Smooth muscle cell (in vitro differentiated cells): ENCODE data around the gene DDIT4L. TPM values are rescaled to one million over a fixed set of nuclear protein-coding genes. Genes with fewer than 3 reads are reported as not detected.

Source experiments
- DNase-seq: peaks from one replicate; lab custom pipeline; 2025; ENCODE audit not compliant: unreplicated experiment; lab: John Stamatoyannopoulos, UW
- H2AFZ ChIP-seq: fragments of 200-600 bp; sonication (generic); 2 replicates; pipeline ENCODE4 v1.6.0; 2016; ENCODE audit warnings: antibody characterized with exemption, low read depth, mild to moderate bottlenecking
- H3F3A ChIP-seq: fragments of 200-600 bp; sonication (generic); 2 replicates; pipeline ENCODE4 v1.6.0; 2017; ENCODE audit warnings: antibody characterized with exemption, low read depth
- H3K27ac ChIP-seq: fragments of 200-600 bp; sonication (generic); 2 replicates; pipeline ENCODE4 v1.5.1; 2016; ENCODE audit warnings: low read depth, mild to moderate bottlenecking
- H3K27me3 ChIP-seq: fragments of 200-600 bp; sonication (generic); 2 replicates; pipeline ENCODE4 v1.6.1; 2016; ENCODE audit warnings: low read depth, mild to moderate bottlenecking
- H3K36me3 ChIP-seq: fragments of 200-600 bp; sonication (generic); 2 replicates; pipeline ENCODE4 v1.5.1; 2016; ENCODE audit warnings: low read depth
- H3K4me1 ChIP-seq: fragments of 200-600 bp; sonication (generic); 2 replicates; pipeline ENCODE4 v1.5.1; 2016; ENCODE audit warnings: low read depth
- H3K4me2 ChIP-seq: fragments of 200-600 bp; sonication (generic); 2 replicates; pipeline ENCODE4 v1.6.0; 2016; ENCODE audit warnings: mild to moderate bottlenecking
- H3K4me3 ChIP-seq: fragments of 200-600 bp; sonication (generic); 2 replicates; pipeline ENCODE4 v1.5.1; 2016; ENCODE audit warnings: mild to moderate bottlenecking
- H3K79me2 ChIP-seq: fragments of 200-600 bp; sonication (generic); 2 replicates; pipeline ENCODE4 v1.6.0; 2016; ENCODE audit warnings: low read depth, mild to moderate bottlenecking
- H3K9ac ChIP-seq: fragments of 200-600 bp; sonication (generic); 2 replicates; pipeline ENCODE4 v1.6.0; 2016; ENCODE audit warnings: low read depth
- H3K9me3 ChIP-seq: fragments of 200-600 bp; sonication (generic); replicated peaks from 2 replicates; pipeline ENCODE4 v1.5.1; 2016; ENCODE audit warnings: low read depth
- H4K20me1 ChIP-seq: fragments of 200-600 bp; sonication (generic); 2 replicates; pipeline ENCODE4 v1.6.0; 2016; ENCODE audit warnings: low read depth
- WGBS: methylation state at CpG from one replicate; pipeline ENCODE4 v1.1.7; 2016; ENCODE audit warnings: low lambda C conversion rate; 5-methylcytosine and 5-hydroxymethylcytosine counted together
- polyA plus RNA-seq: library from polyadenylated mRNA; unstranded; fragments of >200 nt; fragmentation: Nextera tagmentation; extraction: Ambion mirVana; gene quantifications from 2 replicates; pipeline ENCODE4 v1.2.1, GENCODE V29; 2016
- total RNA-seq: library from RNA; depleted of rRNA; stranded (reverse); fragments of >200 nt; gene quantifications from 2 replicates; pipeline ENCODE4 v1.2.3, GENCODE V29; 2014
- TF ChIP-seq, protein P1 (sequence below): fragments of 200-600 bp; sonication (generic); IDR thresholded peaks from 2 replicates; pipeline ENCODE4 v1.5.1; 2017; ENCODE audit warnings: borderline replicate concordance, mild to moderate bottlenecking, antibody characterized with exemption; ENCODE audit not compliant: insufficient read depth, poor library complexity, severe bottlenecking

The DDIT4L gene, protein sequence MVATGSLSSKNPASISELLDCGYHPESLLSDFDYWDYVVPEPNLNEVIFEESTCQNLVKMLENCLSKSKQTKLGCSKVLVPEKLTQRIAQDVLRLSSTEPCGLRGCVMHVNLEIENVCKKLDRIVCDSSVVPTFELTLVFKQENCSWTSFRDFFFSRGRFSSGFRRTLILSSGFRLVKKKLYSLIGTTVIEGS
- total RNA-seq = 0.31 and 0.40 TPM in 2 replicates
- polyA plus RNA-seq = 0.34 TPM in 1 of 2 replicates, not detected in the other

DNA sequence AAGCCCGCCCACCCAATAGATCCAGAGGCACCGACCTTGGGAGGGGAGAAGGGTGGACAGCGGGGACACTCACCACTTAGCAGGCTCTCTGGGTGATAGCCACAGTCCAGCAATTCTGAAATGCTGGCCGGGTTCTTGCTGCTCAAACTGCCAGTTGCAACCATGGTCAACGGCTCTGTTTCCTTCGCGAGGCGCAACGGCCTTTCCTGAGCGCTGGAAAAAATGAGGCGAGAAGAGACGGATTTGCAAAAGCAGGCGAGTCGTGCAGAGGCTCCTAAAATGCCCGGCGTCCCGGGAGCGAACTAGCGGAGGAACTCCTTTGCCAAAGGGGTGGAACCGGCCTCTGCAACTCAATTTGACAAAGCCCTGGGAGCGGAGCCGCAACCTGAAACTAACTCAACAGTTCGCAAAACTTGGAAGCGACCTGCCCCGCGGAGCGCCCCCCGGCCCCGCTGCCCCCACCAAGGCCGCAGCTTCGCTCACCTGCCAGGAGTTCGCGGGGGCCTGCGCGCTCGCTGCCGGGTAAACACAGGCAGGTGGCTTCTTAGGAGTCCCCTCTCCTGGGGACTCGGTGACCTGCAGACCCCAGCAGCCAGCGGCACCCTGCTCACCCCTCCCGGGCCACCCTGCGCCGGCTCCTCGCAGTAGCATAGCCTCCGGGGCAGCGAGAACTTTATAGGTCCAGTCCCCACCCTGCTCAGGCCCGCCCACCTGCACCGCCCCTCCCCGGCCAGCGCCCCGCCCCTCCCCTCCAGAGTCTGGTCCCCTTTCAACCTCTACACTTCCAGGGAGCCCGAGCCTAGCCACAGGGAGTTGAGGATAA lies at the start of gene DDIT4L:
Gene DDIT4L (minus strand): TSS at position 649 of the 823 bp plus-strand sequence. CDS start 485 bp downstream, at position 164.
- H4K20me1 ChIP-seq = no peaks in the 10 kb centered on the region
- no peak within 1 kb of the TSS for H3K9ac ChIP-seq
- peak; percentile 9 for DNase-seq
- no peak within 1 kb of the TSS for H3K27ac ChIP-seq
- WGBS = 2% methylated on average over 45 of the region's 51 CpGs
- no peaks in the 10 kb centered on the region for H3K79me2 ChIP-seq
- peaks cover 61% of the 10 kb centered on the region for H3K27me3 ChIP-seq
- no peaks in the 10 kb centered on the region for H3F3A ChIP-seq
- peak within 1 kb of the TSS; percentile 90 for H2AFZ ChIP-seq
- TF ChIP-seq, protein P1, sequence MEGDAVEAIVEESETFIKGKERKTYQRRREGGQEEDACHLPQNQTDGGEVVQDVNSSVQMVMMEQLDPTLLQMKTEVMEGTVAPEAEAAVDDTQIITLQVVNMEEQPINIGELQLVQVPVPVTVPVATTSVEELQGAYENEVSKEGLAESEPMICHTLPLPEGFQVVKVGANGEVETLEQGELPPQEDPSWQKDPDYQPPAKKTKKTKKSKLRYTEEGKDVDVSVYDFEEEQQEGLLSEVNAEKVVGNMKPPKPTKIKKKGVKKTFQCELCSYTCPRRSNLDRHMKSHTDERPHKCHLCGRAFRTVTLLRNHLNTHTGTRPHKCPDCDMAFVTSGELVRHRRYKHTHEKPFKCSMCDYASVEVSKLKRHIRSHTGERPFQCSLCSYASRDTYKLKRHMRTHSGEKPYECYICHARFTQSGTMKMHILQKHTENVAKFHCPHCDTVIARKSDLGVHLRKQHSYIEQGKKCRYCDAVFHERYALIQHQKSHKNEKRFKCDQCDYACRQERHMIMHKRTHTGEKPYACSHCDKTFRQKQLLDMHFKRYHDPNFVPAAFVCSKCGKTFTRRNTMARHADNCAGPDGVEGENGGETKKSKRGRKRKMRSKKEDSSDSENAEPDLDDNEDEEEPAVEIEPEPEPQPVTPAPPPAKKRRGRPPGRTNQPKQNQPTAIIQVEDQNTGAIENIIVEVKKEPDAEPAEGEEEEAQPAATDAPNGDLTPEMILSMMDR = no peak
- H3K4me1 ChIP-seq = no peaks in the 10 kb centered on the region
- H3K4me2 ChIP-seq = peak within 1 kb of the TSS; percentile 88
- peak within 1 kb of the TSS; percentile 67 for H3K4me3 ChIP-seq
- H3K36me3 ChIP-seq = no peaks in the 10 kb centered on the region
- no peaks in the 10 kb centered on the region for H3K9me3 ChIP-seq

DNA sequence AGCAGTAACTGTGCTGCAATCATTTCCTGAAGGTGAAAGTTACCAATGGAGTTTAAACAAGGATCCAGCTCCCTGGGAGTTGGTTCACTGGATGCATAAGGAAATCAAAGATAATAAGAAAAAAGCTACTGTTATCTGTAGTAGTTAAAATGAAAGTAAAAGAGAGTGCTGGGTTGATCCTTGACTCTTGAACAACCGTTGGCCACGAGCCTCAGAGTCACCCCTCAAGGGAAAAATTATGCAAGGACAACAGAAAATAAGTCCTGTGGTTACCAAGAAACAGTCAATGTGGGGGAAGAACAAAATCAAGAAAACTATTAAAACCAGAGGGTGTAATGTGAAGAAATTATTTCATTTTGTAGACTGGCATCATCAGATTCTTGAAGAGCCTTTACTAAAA lies 49.7 kb upstream of the DDIT4L start:
- Histone ChIP-seq H2AFZ (no peak overlapping the region), H3K27ac (no peak overlapping the region), H3K27me3 (no peaks in the 10 kb centered on the region), H3K36me3 (no peaks in the 10 kb centered on the region), H3K9me3 (no peaks in the 10 kb centered on the region), H4K20me1 (no peaks in the 10 kb centered on the region), H3K4me3 (no peak overlapping the region), H3K9ac (no peak overlapping the region), H3K4me2 (no peak overlapping the region), H3F3A (no peaks in the 10 kb centered on the region), H3K4me1 (no peaks in the 10 kb centered on the region), H3K79me2 (no peaks in the 10 kb centered on the region)
- 81% methylated on average over 2 of the region's 2 CpGs for WGBS
- no peak for DNase-seq
- TF ChIP-seq, protein P1 = no peak

DNA sequence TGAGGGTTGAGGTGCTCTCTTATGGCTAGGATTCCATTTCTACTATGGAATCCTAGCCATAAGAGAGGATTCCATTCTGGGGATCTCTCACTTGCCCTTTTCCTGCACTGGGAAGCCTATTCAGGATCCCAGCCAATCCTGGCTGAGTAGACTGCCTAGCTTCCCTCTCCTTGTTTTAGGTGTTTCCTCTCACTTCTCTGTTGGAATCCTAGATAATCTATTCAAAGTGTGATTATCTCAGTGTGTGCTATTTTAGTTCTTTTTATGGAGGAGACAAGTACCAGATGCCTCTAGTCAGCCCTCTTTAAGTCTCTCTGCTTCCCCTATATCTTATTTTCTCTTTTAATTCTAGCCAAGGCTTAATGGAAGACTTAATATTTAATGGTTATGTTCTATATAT lies 34.5 kb upstream of the DDIT4L start:
- Histone ChIP-seq H3K36me3 (peaks cover 5% of the 10 kb centered on the region), H3K4me3 (no peak overlapping the region), H3K79me2 (no peaks in the 10 kb centered on the region), H3K9me3 (peaks cover 7% of the 10 kb centered on the region), H3K9ac (no peak overlapping the region), H3K27ac (no peak overlapping the region), H3K4me1 (peaks cover 18% of the 10 kb centered on the region), H3K27me3 (no peaks in the 10 kb centered on the region), H3F3A (no peaks in the 10 kb centered on the region), H3K4me2 (no peak overlapping the region), H2AFZ (no peak overlapping the region), H4K20me1 (no peaks in the 10 kb centered on the region)
- DNase-seq = no peak
- TF ChIP-seq, protein P1 = no peak
